H1 (cell line): Measurements from ENCODE around the gene VWCE. TPM values are rescaled to one million over a fixed set of nuclear protein-coding genes. Genes with fewer than 3 reads are reported as not detected.

Experiments used
- CTCF ChIA-PET: fragments of 300-600 bp; sonication (Branson Sonifier 250); formaldehyde crosslinking; loops from one replicate; lab custom pipeline; 2021; ENCODE audit not compliant: partially characterized antibody; lab: Charles Lee
- POLR2A ChIA-PET: fragments of 300-600 bp; sonication (Branson Sonifier 250); formaldehyde crosslinking; loops from one replicate; lab custom pipeline; 2021; ENCODE audit warnings: inconsistent platforms; ENCODE audit not compliant: partially characterized antibody; lab: Charles Lee
- DNase-seq, 2 experiments: peaks; one replicate each; pipeline versions ENCODE4 v3.0.0 to v3.0.0-alpha.2; 2010 to 2022; ENCODE audit warnings: low spot score in 2 of 2, low read depth in 1 of 2, mixed read lengths in 1 of 2
- FAIRE-seq: peaks from 2 replicates; lab custom pipeline; 2011; peaks lifted over from hg19 to GRCh38; lab: Jason Lieb, UNC
- H2AFZ ChIP-seq: 2 replicates; pipeline ENCODE4 v1.8.1; 2012; ENCODE audit warnings: low read length, inconsistent platforms
- H2AK5ac ChIP-seq: 2 replicates; pipeline ENCODE4 v1.6.1; 2013; ENCODE audit warnings: low read depth, low read length
- H2BK120ac ChIP-seq: replicated peaks from 2 replicates; pipeline ENCODE3; 2013; ENCODE audit warnings: low read depth, low read length, inconsistent platforms
- H2BK12ac ChIP-seq: 2 replicates; pipeline ENCODE4 v1.6.1; 2013; ENCODE audit warnings: low read depth, low read length
- H2BK15ac ChIP-seq: 2 replicates; pipeline ENCODE4 v1.6.1; 2013; ENCODE audit warnings: low read length
- H2BK20ac ChIP-seq: 2 replicates; pipeline ENCODE4 v1.6.1; 2013; ENCODE audit warnings: low read length
- H2BK5ac ChIP-seq: 2 replicates; pipeline ENCODE4 v1.6.1; 2013; ENCODE audit warnings: low read depth, low read length
- H3K14ac ChIP-seq: 2 replicates; pipeline ENCODE4 v1.6.1; 2013; ENCODE audit warnings: inconsistent platforms; ENCODE audit not compliant: insufficient read length
- H3K18ac ChIP-seq: 2 replicates; pipeline ENCODE4 v1.6.1; 2013; ENCODE audit warnings: low read length; ENCODE audit errors: extremely low read depth
- H3K23ac ChIP-seq: 2 replicates; pipeline ENCODE4 v1.6.1; 2013; ENCODE audit warnings: inconsistent platforms; ENCODE audit not compliant: insufficient read length
- H3K23me2 ChIP-seq: 2 replicates; pipeline ENCODE4 v1.6.1; 2013; ENCODE audit warnings: low read depth, low read length
- H3K27ac ChIP-seq: 2 replicates; pipeline ENCODE4 v1.6.1; 2011; ENCODE audit warnings: low read depth, low read length, inconsistent platforms
- H3K27me3 ChIP-seq, 4 experiments: replicated peaks in 1 of 4; 1 replicate in 1 of 4; 2 replicates in 3 of 4; pipeline versions ENCODE4 v1.6.1 to v1.8.1; 2011 to 2013; ENCODE audit warnings: low read length in 3 of 4, mild to moderate bottlenecking in 3 of 4, inconsistent platforms in 2 of 4, mixed read lengths in 2 of 4, moderate library complexity in 1 of 4; ENCODE audit not compliant: control insufficient read depth in 3 of 4, insufficient read depth in 3 of 4; ENCODE audit errors: extremely low read depth in 1 of 4
- H3K36me3 ChIP-seq, 4 experiments: 2 replicates each; pipeline versions ENCODE4 v1.6.1 to v1.8.1; 2011 to 2013; ENCODE audit warnings: mild to moderate bottlenecking in 4 of 4, low read length in 3 of 4, moderate library complexity in 2 of 4, control low read depth in 1 of 4, inconsistent platforms in 1 of 4; ENCODE audit not compliant: insufficient read depth in 4 of 4, control insufficient read depth in 2 of 4
- H3K4ac ChIP-seq: replicated peaks from 2 replicates; pipeline ENCODE3; 2013; ENCODE audit warnings: low read length, low read depth, mixed read lengths, inconsistent platforms; ENCODE audit not compliant: insufficient read length
- H3K4me1 ChIP-seq, 4 experiments: replicated peaks in 1 of 4; 1 replicate in 1 of 4; 2 replicates in 3 of 4; pipeline versions ENCODE4 v1.6.1 to v1.8.1; 2011 to 2013; ENCODE audit warnings: low read length in 3 of 4, inconsistent platforms in 2 of 4, mixed read lengths in 1 of 4; ENCODE audit not compliant: insufficient read depth in 4 of 4, control insufficient read depth in 3 of 4
- H3K4me2 ChIP-seq, 2 experiments: 2 replicates each; pipeline versions ENCODE4 v1.6.1 to v1.8.1; 2011 to 2013; ENCODE audit warnings: low read depth in 2 of 2, low read length in 2 of 2, control low read depth in 1 of 2, inconsistent platforms in 1 of 2, mild to moderate bottlenecking in 1 of 2; ENCODE audit not compliant: insufficient read depth in 1 of 2
- H3K4me3 ChIP-seq, 4 experiments: fragments of 200-600, 300-600 bp in 1 of 4; sonication (generic), shearing (Covaris generic), sonication (Bioruptor Twin) in 1 of 4; 2 replicates each; pipeline versions ENCODE4 v1.5.1 to v1.8.1; 2011 to 2016; ENCODE audit warnings: low read length in 4 of 4, low read depth in 3 of 4, control low read depth in 2 of 4, inconsistent platforms in 2 of 4, mild to moderate bottlenecking in 2 of 4, mixed read lengths in 1 of 4, moderate library complexity in 1 of 4; ENCODE audit not compliant: insufficient read depth in 2 of 4; ENCODE audit errors: extremely low read depth in 1 of 4
- H3K56ac ChIP-seq: replicated peaks from 2 replicates; pipeline ENCODE3; 2013; ENCODE audit warnings: low read depth, mild to moderate bottlenecking, mixed read lengths, low read length, inconsistent platforms; ENCODE audit not compliant: insufficient read length
- H3K79me1 ChIP-seq: 2 replicates; pipeline ENCODE4 v1.6.1; 2013; ENCODE audit warnings: low read depth, low read length, control low read depth
- H3K79me2 ChIP-seq, 2 experiments: 2 replicates each; pipeline versions ENCODE4 v1.6.1 to v1.8.1; 2012 to 2013; ENCODE audit warnings: low read length in 2 of 2, mild to moderate bottlenecking in 2 of 2, inconsistent platforms in 1 of 2; ENCODE audit not compliant: insufficient read depth in 2 of 2, control insufficient read depth in 1 of 2
- H3K9ac ChIP-seq, 4 experiments: replicated peaks in 1 of 4; 1 replicate in 1 of 4; 2 replicates in 3 of 4; pipeline versions ENCODE4 v1.6.1 to v1.8.1; 2011 to 2013; ENCODE audit warnings: low read depth in 3 of 4, low read length in 3 of 4, control low read depth in 2 of 4, mild to moderate bottlenecking in 2 of 4, moderate library complexity in 2 of 4, inconsistent platforms in 1 of 4; ENCODE audit errors: extremely low read depth in 1 of 4
- H3K9me3 ChIP-seq, 2 experiments: 2 replicates each; pipeline versions ENCODE4 v1.6.1 to v1.8.1; 2012 to 2013; ENCODE audit warnings: mild to moderate bottlenecking in 2 of 2, moderate library complexity in 2 of 2, control low read depth in 1 of 2, inconsistent platforms in 1 of 2, low read depth in 1 of 2, low read length in 1 of 2, mixed read lengths in 1 of 2; ENCODE audit not compliant: insufficient read depth in 2 of 2
- H4K20me1 ChIP-seq, 2 experiments: replicated peaks in 1 of 2; 2 replicates each; pipeline versions ENCODE3 to v1.8.1; 2011 to 2013; ENCODE audit warnings: inconsistent platforms in 2 of 2, low read length in 2 of 2, mild to moderate bottlenecking in 1 of 2; ENCODE audit not compliant: insufficient read depth in 2 of 2, control insufficient read depth in 1 of 2
- H4K5ac ChIP-seq: 2 replicates; pipeline ENCODE4 v1.6.1; 2013; ENCODE audit warnings: low read length, low read depth, mixed read lengths, inconsistent platforms; ENCODE audit not compliant: insufficient read length
- H4K8ac ChIP-seq: 2 replicates; pipeline ENCODE4 v1.8.0; 2013; ENCODE audit warnings: mild to moderate bottlenecking, moderate library complexity, low read length, inconsistent platforms; ENCODE audit not compliant: insufficient read depth; ENCODE audit errors: extremely low read depth
- H4K91ac ChIP-seq: replicated peaks from 2 replicates; pipeline ENCODE3; 2013; ENCODE audit warnings: low read length, mixed read lengths, inconsistent platforms; ENCODE audit not compliant: insufficient read length
- BACH1 ChIP-seq: IDR thresholded peaks from 2 replicates; pipeline ENCODE4 v1.6.1; 2012; ENCODE audit warnings: low read length, improper control_type of control experiment
- BCL11A ChIP-seq, 2 experiments: IDR thresholded peaks; one replicate each; pipeline ENCODE4 v1.6.1; 2011; ENCODE audit warnings: low read depth in 2 of 2, low read length in 2 of 2, mild to moderate bottlenecking in 2 of 2
- CTBP2 ChIP-seq: IDR thresholded peaks from 2 replicates; pipeline ENCODE4 v1.7.0; 2011; ENCODE audit warnings: borderline replicate concordance, mild to moderate bottlenecking, moderate library complexity, mixed read lengths, low read length; ENCODE audit not compliant: insufficient read depth, insufficient read length
- JUND ChIP-seq: IDR thresholded peaks from 2 replicates; pipeline ENCODE4 v1.6.1; 2011; ENCODE audit warnings: mild to moderate bottlenecking, improper control_type of control experiment, low read length
- KDM4A ChIP-seq: IDR thresholded peaks from one replicate; pipeline ENCODE4 v1.7.1; 2012; ENCODE audit warnings: low read depth, mild to moderate bottlenecking, moderate library complexity, low read length, inconsistent platforms; ENCODE audit not compliant: severe bottlenecking
- NRF1 ChIP-seq: IDR thresholded peaks from 2 replicates; pipeline ENCODE4 v1.6.1; 2011; ENCODE audit warnings: mild to moderate bottlenecking, low read depth, low read length, improper control_type of control experiment
- RFX5 ChIP-seq: IDR thresholded peaks from 2 replicates; pipeline ENCODE4 v1.6.1; 2011; ENCODE audit warnings: low read depth, low read length, improper control_type of control experiment, borderline replicate concordance
- TAF1 ChIP-seq: IDR thresholded peaks from 2 replicates; pipeline ENCODE4 v1.6.1; 2011; ENCODE audit warnings: mild to moderate bottlenecking, low read depth, low read length
- TBP ChIP-seq: IDR thresholded peaks from 2 replicates; pipeline ENCODE4 v1.6.1; 2011; ENCODE audit warnings: low read depth, low read length, improper control_type of control experiment
- TCF12 ChIP-seq: IDR thresholded peaks from 2 replicates; pipeline ENCODE4 v1.6.1; 2011; ENCODE audit warnings: low read depth, mild to moderate bottlenecking, low read length
- WGBS, 2 experiments: shearing (Covaris generic) in 1 of 2; methylation state at CpG; one replicate each; pipeline versions ENCODE4 v1.1.6 to v1.1.7; 2013 to 2015; ENCODE audit warnings: low lambda C conversion rate in 2 of 2, mixed read lengths in 2 of 2, inconsistent platforms in 1 of 2, low coverage in 1 of 2, missing lambda C conversion rate in 1 of 2; ENCODE audit not compliant: insufficient replicate concordance in 2 of 2, insufficient coverage in 1 of 2, insufficient read length in 1 of 2; ENCODE audit errors: extremely low coverage in 1 of 2, missing lambda C conversion rate in 1 of 2; 5-methylcytosine and 5-hydroxymethylcytosine counted together
- polyA plus RNA-seq, 7 experiments: library from polyadenylated mRNA; depleted of rRNA in 3 of 7; stranded (reverse) in 5 of 7; unstranded in 2 of 7; fragments of >200 nt in 5 of 7; fragments of 200-250 nt in 2 of 7; gene quantifications; 1 replicate in 5 of 7; 2 replicates in 1 of 7; 4 replicates in 1 of 7; pipeline versions ENCODE4 v1.2.1 to v1.2.3, GENCODE V29; 2011 to 2013; ENCODE audit warnings: missing spikeins in 2 of 7, mixed read lengths in 2 of 7
- total RNA-seq: library from RNA; stranded (reverse); fragmentation: NEBNext Ultra II Directional; extraction: Animal tissue kit (Norgen Biotek cat#: 25700); gene quantifications from 2 replicates; pipeline ENCODE4 v1.2.1, GENCODE V29; 2021
- TF ChIP-seq, protein P1 (sequence below): IDR thresholded peaks from 2 replicates; pipeline ENCODE4 v1.6.1; 2012; ENCODE audit warnings: inconsistent platforms
- TF ChIP-seq, protein P2 (sequence below): IDR thresholded peaks from 2 replicates; pipeline ENCODE4 v1.6.1; 2011; ENCODE audit warnings: low read length, improper control_type of control experiment

The VWCE gene
- total and polyA plus RNA-seq, 2 of the 8 experiments (the other 6 are each of a cell fraction or from before 2014, with no cell fraction given): 9.5 to 12.3 TPM

DNA sequence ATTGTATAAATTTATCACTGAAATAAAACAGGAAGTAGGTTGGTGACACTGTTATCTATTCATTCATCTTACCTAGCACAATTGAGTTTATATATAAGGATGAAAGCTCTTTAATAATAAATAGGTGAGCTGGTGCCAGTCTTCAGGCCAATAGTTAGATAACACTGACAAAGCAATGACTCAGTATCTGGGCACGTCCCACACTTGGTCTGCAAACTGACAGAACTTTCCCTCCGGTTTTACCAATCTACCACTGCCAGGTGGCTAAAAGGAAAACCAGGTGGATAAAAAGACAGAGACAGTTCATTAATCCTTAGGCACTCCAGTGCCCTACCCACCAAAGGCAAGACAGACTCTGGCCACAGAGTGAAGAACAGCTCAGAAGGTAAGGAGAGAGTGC lies 20.1 kb upstream of the VWCE start:
- no peak overlapping the region for H4K5ac ChIP-seq
- no peak overlapping the region for H2AK5ac ChIP-seq
- no peak overlapping the region for H2BK120ac ChIP-seq
- no peak for DNase-seq
- no peak overlapping the region for H2BK15ac ChIP-seq
- no peak overlapping the region for H3K9ac ChIP-seq
- CTCF ChIA-PET: interaction anchor here (1.1 to 1.3 kb wide), 2 partner anchors 14 to 25 kb away, joined by 3 read pairs; no protein-coding TSS in a partner anchor
- H3K79me2 ChIP-seq: no peaks in the 10 kb centered on the region
- no peak overlapping the region for H3K4me2 ChIP-seq
- no peak overlapping the region for H4K8ac ChIP-seq
- H4K91ac ChIP-seq: no peak overlapping the region
- peaks cover 37 to 75% (median 67%) of the 10 kb centered on the region in 4 experiments for H3K36me3 ChIP-seq
- H2BK20ac ChIP-seq: no peak overlapping the region
- H2BK5ac ChIP-seq: no peak overlapping the region
- TF ChIP-seq TBP (no peak), BACH1 (no peak), TAF1 (no peak), RFX5 (no peak), KDM4A (no peak), JUND (no peak), BCL11A (IDR thresholded peaks at IDR 0.05; ENCODE audit: low read depth in 2 of 2, low read length in 2 of 2) (no peak), TCF12 (no peak), NRF1 (no peak), CTBP2 (no peak)
- TF ChIP-seq, protein P1, sequence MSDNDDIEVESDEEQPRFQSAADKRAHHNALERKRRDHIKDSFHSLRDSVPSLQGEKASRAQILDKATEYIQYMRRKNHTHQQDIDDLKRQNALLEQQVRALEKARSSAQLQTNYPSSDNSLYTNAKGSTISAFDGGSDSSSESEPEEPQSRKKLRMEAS: no peak
- TF ChIP-seq, protein P2, sequence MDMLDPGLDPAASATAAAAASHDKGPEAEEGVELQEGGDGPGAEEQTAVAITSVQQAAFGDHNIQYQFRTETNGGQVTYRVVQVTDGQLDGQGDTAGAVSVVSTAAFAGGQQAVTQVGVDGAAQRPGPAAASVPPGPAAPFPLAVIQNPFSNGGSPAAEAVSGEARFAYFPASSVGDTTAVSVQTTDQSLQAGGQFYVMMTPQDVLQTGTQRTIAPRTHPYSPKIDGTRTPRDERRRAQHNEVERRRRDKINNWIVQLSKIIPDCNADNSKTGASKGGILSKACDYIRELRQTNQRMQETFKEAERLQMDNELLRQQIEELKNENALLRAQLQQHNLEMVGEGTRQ: no peak
- TF ChIP-seq, all 59 proteins: peak for 0
- H3K4me1 ChIP-seq: no peaks in the 10 kb centered on the region
- no peak overlapping the region for H3K23ac ChIP-seq
- H3K9me3 ChIP-seq: no peaks in the 10 kb centered on the region
- no peaks in the 10 kb centered on the region for H3K27me3 ChIP-seq
- H3K4me3 ChIP-seq: no peak overlapping the region
- no peak overlapping the region for H3K18ac ChIP-seq
- no peaks in the 10 kb centered on the region for H3K23me2 ChIP-seq
- no peak overlapping the region for H2BK12ac ChIP-seq
- POLR2A ChIA-PET: interaction anchor here (0.9 to 2.5 kb wide), 5 partner anchors 16 to 47 kb away, joined by 3 to 8 read pairs (median 3); partner anchors contain the start of genes CYB561A3 and TMEM138
- no peak overlapping the region for H2AFZ ChIP-seq
- H3K79me1 ChIP-seq: no peaks in the 10 kb centered on the region
- peaks cover 0 to 4% of the 10 kb centered on the region in 2 experiments for H4K20me1 ChIP-seq
- FAIRE-seq: no peak
- no peak overlapping the region for H3K27ac ChIP-seq
- 95% methylated on average over 2 of the region's 2 CpGs; no CpG with 5 or more reads in 1 of the 2 experiments for WGBS, 2 experiments
- H3K56ac ChIP-seq: no peak overlapping the region
- H3K4ac ChIP-seq: no peak overlapping the region
- H3K14ac ChIP-seq: no peak overlapping the region
